Panc1 (cell line): ENCODE data around the gene H6PD. TPM values are rescaled to one million over a fixed set of nuclear protein-coding genes. Genes with fewer than 3 reads are reported as not detected.
A peak's percentile ranks its signal among the peaks of the same experiment; 100 is the strongest.

Experiments
- ATAC-seq: fragments of 200-7000 bp; cut with Tn5 transposase; 2 replicates; pipeline ENCODE4 v1.9.1; 2020; ENCODE audit warnings: mild to moderate bottlenecking, moderate library complexity
- BruUV-seq: library from RNA; stranded (reverse); fragments of 400-500 nt; replicated peaks from 2 replicates; lab custom pipeline; 2021; lab: Mats Ljungman, UMichigan
- CTCF ChIA-PET: fragments of 300-600 bp; sonication (Branson Sonifier 250); formaldehyde crosslinking; loops from one replicate; lab custom pipeline; 2022; ENCODE audit warnings: antibody characterized with exemption; lab: Charles Lee
- POLR2A ChIA-PET: fragments of 300-600 bp; sonication (Branson Sonifier 250); formaldehyde crosslinking; loops from one replicate; lab custom pipeline; 2022; ENCODE audit warnings: antibody characterized with exemption; lab: Charles Lee
- DNase-seq: peaks from one replicate; pipeline ENCODE4 v3.0.0-alpha.2; 2010; ENCODE audit warnings: low read depth, low spot score
- H3K27ac ChIP-seq: 2 replicates; pipeline ENCODE4 v1.5.1; 2011; ENCODE audit warnings: mild to moderate bottlenecking, low read length, inconsistent platforms
- H3K27me3 ChIP-seq: fragments of 200-500 bp; sonication (Bioruptor generic); 2 replicates; pipeline ENCODE4 v1.6.0; 2014; ENCODE audit warnings: low read length, inconsistent platforms; ENCODE audit not compliant: control insufficient read depth, insufficient read depth
- H3K36me3 ChIP-seq: fragments of 200-500 bp; sonication (Bioruptor generic); 2 replicates; pipeline ENCODE4 v1.5.1; 2014; ENCODE audit warnings: inconsistent platforms, mild to moderate bottlenecking, low read length, moderate library complexity; ENCODE audit not compliant: control insufficient read depth, insufficient read depth
- H3K4me1 ChIP-seq: 2 replicates; pipeline ENCODE4 v1.5.1; 2011; ENCODE audit warnings: inconsistent platforms, mild to moderate bottlenecking, low read length, moderate library complexity; ENCODE audit not compliant: control insufficient read depth, insufficient read depth
- H3K4me3 ChIP-seq, 2 experiments: 2 replicates each; pipeline ENCODE4 v1.5.1; 2011 to 2012; ENCODE audit warnings: low read depth in 2 of 2, low read length in 2 of 2, mild to moderate bottlenecking in 2 of 2, inconsistent platforms in 1 of 2, moderate library complexity in 1 of 2
- H3K9me3 ChIP-seq: fragments of 200-500 bp; sonication (Bioruptor generic); 2 replicates; pipeline ENCODE4 v1.5.1; 2014; ENCODE audit warnings: low read depth, mild to moderate bottlenecking, inconsistent platforms, low read length, moderate library complexity; ENCODE audit not compliant: control insufficient read depth, insufficient read depth
- POLR2AphosphoS5 ChIP-seq: IDR thresholded peaks from 2 replicates; pipeline ENCODE4 v1.6.1; 2012; ENCODE audit warnings: mild to moderate bottlenecking, low read depth, low read length, moderate library complexity
- SIN3A ChIP-seq: IDR thresholded peaks from 2 replicates; pipeline ENCODE4 v1.6.1; 2012; ENCODE audit warnings: low read depth, mild to moderate bottlenecking, low read length, moderate library complexity, borderline replicate concordance; ENCODE audit not compliant: insufficient read depth
- in situ Hi-C: cut with HindIII; loops from 2 replicates; pipeline ENCODE4 v1.10.0; 2016; ENCODE audit warnings: low sequenced_read_pairs, low pct_unique_long_range_greater_than_20kb
- intact Hi-C: fragments of 100-400 bp; cut with micrococcal nuclease; formaldehyde crosslinking; loops from one replicate; pipeline ENCODE4 v1.10.0; 2022; ENCODE audit not compliant: unreplicated experiment
- total RNA-seq: library from RNA; stranded (reverse); gene quantifications from one replicate; pipeline ENCODE4 v1.2.1, GENCODE V29; 2021; ENCODE audit not compliant: unreplicated experiment
- TF ChIP-seq, protein P1 (sequence below): fragments of 450-650 bp; IDR thresholded peaks from 2 replicates; pipeline ENCODE4 v1.5.1; 2017; ENCODE audit warnings: mild to moderate bottlenecking
- TF ChIP-seq, protein P2 (sequence below), 2 experiments: IDR thresholded peaks; 2 replicates each; pipeline ENCODE4 v1.6.1; 2011 to 2012; ENCODE audit warnings: low read depth in 2 of 2, control low read depth in 1 of 2, low read length in 1 of 2, mild to moderate bottlenecking in 1 of 2, moderate library complexity in 1 of 2; ENCODE audit not compliant: insufficient read depth in 1 of 2

The H6PD gene
- total RNA-seq, 1 experiment from 2014 or later: 23.5 TPM

GRCh38 chr1:9249534-9250410 is 15.2 kb downstream of the H6PD start:
- H3K4me1 ChIP-seq: peaks cover 2% of the 10 kb centered on the region; the same call in 1 of the 2 replicates
- no TSS peak for BruUV-seq
- H3K27ac ChIP-seq: no peak overlapping the region
- in situ Hi-C loops: no loop called here
- H3K4me3 ChIP-seq: no peak overlapping the region
- CTCF ChIA-PET: interaction anchor here (0.7 to 1.2 kb wide), 3 partner anchors 30 to 317 kb away, joined by 3 to 4 read pairs (median 3); no protein-coding TSS in a partner anchor
- DNase-seq (no peak), ATAC-seq (peak; percentile 87)
- POLR2A ChIA-PET: no interaction called here
- H3K36me3 ChIP-seq: no peaks in the 10 kb centered on the region
- intact Hi-C loops: no loop called here
- no peaks in the 10 kb centered on the region for H3K27me3 ChIP-seq
- no peaks in the 10 kb centered on the region for H3K9me3 ChIP-seq
- TF ChIP-seq, protein P1, sequence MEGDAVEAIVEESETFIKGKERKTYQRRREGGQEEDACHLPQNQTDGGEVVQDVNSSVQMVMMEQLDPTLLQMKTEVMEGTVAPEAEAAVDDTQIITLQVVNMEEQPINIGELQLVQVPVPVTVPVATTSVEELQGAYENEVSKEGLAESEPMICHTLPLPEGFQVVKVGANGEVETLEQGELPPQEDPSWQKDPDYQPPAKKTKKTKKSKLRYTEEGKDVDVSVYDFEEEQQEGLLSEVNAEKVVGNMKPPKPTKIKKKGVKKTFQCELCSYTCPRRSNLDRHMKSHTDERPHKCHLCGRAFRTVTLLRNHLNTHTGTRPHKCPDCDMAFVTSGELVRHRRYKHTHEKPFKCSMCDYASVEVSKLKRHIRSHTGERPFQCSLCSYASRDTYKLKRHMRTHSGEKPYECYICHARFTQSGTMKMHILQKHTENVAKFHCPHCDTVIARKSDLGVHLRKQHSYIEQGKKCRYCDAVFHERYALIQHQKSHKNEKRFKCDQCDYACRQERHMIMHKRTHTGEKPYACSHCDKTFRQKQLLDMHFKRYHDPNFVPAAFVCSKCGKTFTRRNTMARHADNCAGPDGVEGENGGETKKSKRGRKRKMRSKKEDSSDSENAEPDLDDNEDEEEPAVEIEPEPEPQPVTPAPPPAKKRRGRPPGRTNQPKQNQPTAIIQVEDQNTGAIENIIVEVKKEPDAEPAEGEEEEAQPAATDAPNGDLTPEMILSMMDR: peak; percentile 80
- no peak for TF ChIP-seq SIN3A

- H3K27me3 ChIP-seq: no peaks in the 10 kb centered on the region
- in situ Hi-C loops: no loop called here
- no peak overlapping the region for H3K27ac ChIP-seq
- no TSS peak for BruUV-seq
- intact Hi-C loops: no loop called here
- no peak for ATAC-seq
- POLR2A ChIA-PET: interaction anchor here (0.5 to 0.6 kb wide), 3 partner anchors 10 to 283 kb away, joined by 3 to 10 read pairs (median 5); no protein-coding TSS in a partner anchor
- CTCF ChIA-PET: interaction anchor here (0.7 to 1.2 kb wide), 3 partner anchors 31 to 318 kb away, joined by 3 to 4 read pairs (median 3); no protein-coding TSS in a partner anchor
- H3K4me1 ChIP-seq: peaks cover 2% of the 10 kb centered on the region; the same call in 1 of the 2 replicates
- H3K9me3 ChIP-seq: no peaks in the 10 kb centered on the region
- no peak overlapping the region for H3K4me3 ChIP-seq
- DNase-seq: no peak
- TF ChIP-seq, protein P1: no peak
- TF ChIP-seq, protein P2, sequence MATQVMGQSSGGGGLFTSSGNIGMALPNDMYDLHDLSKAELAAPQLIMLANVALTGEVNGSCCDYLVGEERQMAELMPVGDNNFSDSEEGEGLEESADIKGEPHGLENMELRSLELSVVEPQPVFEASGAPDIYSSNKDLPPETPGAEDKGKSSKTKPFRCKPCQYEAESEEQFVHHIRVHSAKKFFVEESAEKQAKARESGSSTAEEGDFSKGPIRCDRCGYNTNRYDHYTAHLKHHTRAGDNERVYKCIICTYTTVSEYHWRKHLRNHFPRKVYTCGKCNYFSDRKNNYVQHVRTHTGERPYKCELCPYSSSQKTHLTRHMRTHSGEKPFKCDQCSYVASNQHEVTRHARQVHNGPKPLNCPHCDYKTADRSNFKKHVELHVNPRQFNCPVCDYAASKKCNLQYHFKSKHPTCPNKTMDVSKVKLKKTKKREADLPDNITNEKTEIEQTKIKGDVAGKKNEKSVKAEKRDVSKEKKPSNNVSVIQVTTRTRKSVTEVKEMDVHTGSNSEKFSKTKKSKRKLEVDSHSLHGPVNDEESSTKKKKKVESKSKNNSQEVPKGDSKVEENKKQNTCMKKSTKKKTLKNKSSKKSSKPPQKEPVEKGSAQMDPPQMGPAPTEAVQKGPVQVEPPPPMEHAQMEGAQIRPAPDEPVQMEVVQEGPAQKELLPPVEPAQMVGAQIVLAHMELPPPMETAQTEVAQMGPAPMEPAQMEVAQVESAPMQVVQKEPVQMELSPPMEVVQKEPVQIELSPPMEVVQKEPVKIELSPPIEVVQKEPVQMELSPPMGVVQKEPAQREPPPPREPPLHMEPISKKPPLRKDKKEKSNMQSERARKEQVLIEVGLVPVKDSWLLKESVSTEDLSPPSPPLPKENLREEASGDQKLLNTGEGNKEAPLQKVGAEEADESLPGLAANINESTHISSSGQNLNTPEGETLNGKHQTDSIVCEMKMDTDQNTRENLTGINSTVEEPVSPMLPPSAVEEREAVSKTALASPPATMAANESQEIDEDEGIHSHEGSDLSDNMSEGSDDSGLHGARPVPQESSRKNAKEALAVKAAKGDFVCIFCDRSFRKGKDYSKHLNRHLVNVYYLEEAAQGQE (IDR thresholded peaks at IDR 0.05; ENCODE audit: insufficient read depth in 1 of 2, low read depth in 2 of 2, low read length in 1 of 2): no peak
- TF ChIP-seq SIN3A (no peak), POLR2AphosphoS5 (no peak)
- H3K36me3 ChIP-seq: no peaks in the 10 kb centered on the region
These were observed 16.1 kb downstream of the H6PD start for GRCh38 chr1:9250411-9251381.
